Suprapubic skin (tissue), 4 donors: ENCODE results near the gene ANXA3. TPM values are rescaled to one million over a fixed set of nuclear protein-coding genes. Genes with fewer than 3 reads are reported as not detected.

ENCODE experiments used
- DNase-seq, 2 donors: peaks; one replicate each; pipeline ENCODE4 v3.0.0-alpha.2; 2019; ENCODE audit warnings: low spot score in 2 of 2
- H3K27ac ChIP-seq: fragments of 200-600 bp; sonication (generic); one replicate; pipeline ENCODE4 v1.5.1; 2019
- H3K27me3 ChIP-seq: fragments of 200-600 bp; sonication (generic); one replicate; pipeline ENCODE4 v1.5.1; 2019
- H3K36me3 ChIP-seq: fragments of 200-600 bp; sonication (generic); one replicate; pipeline ENCODE4 v1.5.1; 2019
- H3K4me1 ChIP-seq: fragments of 200-600 bp; sonication (generic); one replicate; pipeline ENCODE4 v1.5.1; 2019
- H3K4me3 ChIP-seq: fragments of 200-600 bp; sonication (generic); one replicate; pipeline ENCODE4 v1.5.1; 2019; ENCODE audit warnings: mild to moderate bottlenecking
- H3K9me3 ChIP-seq: fragments of 200-600 bp; sonication (generic); one replicate; pipeline ENCODE4 v1.5.1; 2019
- EP300 ChIP-seq: sonication (generic); formaldehyde crosslinking; IDR thresholded peaks from one replicate; pipeline ENCODE4 v1.6.1; 2017; ENCODE audit warnings: antibody characterized with exemption
- POLR2A ChIP-seq, 2 donors: fragments of 450-650 bp; IDR thresholded peaks; one replicate each; pipeline ENCODE4 v1.6.1; 2017; ENCODE audit warnings: antibody characterized with exemption in 2 of 2, mild to moderate bottlenecking in 2 of 2, moderate library complexity in 2 of 2
- POLR2AphosphoS5 ChIP-seq, 3 donors: sonication (generic); formaldehyde crosslinking; IDR thresholded peaks; one replicate each; pipeline ENCODE4 v1.6.1; 2017; ENCODE audit warnings: antibody characterized with exemption in 3 of 3
- WGBS: methylation state at CpG from one replicate; pipeline ENCODE4 v1.1.5; 2018; 5-methylcytosine and 5-hydroxymethylcytosine counted together
- total RNA-seq, 4 donors: library from RNA; depleted of rRNA; stranded (reverse); fragments of >200 nt; gene quantifications; one replicate each; pipeline ENCODE4 v1.1.0, GENCODE V29; 2016
- TF ChIP-seq, protein P1 (sequence below), 2 donors: fragments of 200-600 bp in 1 of 2; fragments of 450-650 bp in 1 of 2; sonication (generic) in 1 of 2; IDR thresholded peaks; one replicate each; pipeline ENCODE4 v1.5.1; 2016 to 2019; ENCODE audit warnings: antibody characterized with exemption in 2 of 2, mild to moderate bottlenecking in 1 of 2, moderate library complexity in 1 of 2

The ANXA3 gene
- total RNA-seq, 4 donors from 2014 or later, result 13.8 to 36.7 (median 19.8) TPM

DNA sequence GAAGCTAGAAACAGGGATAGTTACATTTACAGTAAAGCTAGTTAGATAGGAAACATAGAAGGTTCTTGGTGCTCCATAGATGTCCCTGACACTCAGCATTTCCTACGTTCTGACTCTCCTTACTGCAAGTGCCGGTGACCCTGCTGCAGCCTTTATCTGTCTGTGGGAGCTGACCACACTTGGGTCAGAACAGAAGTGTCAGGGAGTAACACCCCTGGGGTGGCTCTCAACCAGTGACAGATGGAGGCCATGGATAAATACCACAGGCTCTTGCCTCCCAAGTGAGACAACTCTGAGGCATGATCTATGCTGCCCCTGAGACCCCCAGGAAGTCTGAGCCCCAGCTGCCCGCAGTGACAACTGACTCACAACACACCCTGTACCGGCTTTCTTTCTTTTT, 69.8 kb downstream of the ANXA3 start:
- H3K4me1 ChIP-seq, result peaks cover under 1% of the 10 kb centered on the region
- H3K27ac ChIP-seq, result no peak overlapping the region
- no peaks in the 10 kb centered on the region for H3K27me3 ChIP-seq
- H3K9me3 ChIP-seq, result no peaks in the 10 kb centered on the region
- 95% methylated on average over 4 of the region's 4 CpGs for WGBS
- H3K36me3 ChIP-seq, result no peaks in the 10 kb centered on the region
- TF ChIP-seq POLR2AphosphoS5 (IDR thresholded peaks at IDR 0.05) (no peak), EP300 (no peak), POLR2A (IDR thresholded peaks at IDR 0.05) (no peak)
- TF ChIP-seq, protein P1, sequence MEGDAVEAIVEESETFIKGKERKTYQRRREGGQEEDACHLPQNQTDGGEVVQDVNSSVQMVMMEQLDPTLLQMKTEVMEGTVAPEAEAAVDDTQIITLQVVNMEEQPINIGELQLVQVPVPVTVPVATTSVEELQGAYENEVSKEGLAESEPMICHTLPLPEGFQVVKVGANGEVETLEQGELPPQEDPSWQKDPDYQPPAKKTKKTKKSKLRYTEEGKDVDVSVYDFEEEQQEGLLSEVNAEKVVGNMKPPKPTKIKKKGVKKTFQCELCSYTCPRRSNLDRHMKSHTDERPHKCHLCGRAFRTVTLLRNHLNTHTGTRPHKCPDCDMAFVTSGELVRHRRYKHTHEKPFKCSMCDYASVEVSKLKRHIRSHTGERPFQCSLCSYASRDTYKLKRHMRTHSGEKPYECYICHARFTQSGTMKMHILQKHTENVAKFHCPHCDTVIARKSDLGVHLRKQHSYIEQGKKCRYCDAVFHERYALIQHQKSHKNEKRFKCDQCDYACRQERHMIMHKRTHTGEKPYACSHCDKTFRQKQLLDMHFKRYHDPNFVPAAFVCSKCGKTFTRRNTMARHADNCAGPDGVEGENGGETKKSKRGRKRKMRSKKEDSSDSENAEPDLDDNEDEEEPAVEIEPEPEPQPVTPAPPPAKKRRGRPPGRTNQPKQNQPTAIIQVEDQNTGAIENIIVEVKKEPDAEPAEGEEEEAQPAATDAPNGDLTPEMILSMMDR (IDR thresholded peaks at IDR 0.05), result no peak
- no peak for DNase-seq
- H3K4me3 ChIP-seq, result no peak overlapping the region

DNA sequence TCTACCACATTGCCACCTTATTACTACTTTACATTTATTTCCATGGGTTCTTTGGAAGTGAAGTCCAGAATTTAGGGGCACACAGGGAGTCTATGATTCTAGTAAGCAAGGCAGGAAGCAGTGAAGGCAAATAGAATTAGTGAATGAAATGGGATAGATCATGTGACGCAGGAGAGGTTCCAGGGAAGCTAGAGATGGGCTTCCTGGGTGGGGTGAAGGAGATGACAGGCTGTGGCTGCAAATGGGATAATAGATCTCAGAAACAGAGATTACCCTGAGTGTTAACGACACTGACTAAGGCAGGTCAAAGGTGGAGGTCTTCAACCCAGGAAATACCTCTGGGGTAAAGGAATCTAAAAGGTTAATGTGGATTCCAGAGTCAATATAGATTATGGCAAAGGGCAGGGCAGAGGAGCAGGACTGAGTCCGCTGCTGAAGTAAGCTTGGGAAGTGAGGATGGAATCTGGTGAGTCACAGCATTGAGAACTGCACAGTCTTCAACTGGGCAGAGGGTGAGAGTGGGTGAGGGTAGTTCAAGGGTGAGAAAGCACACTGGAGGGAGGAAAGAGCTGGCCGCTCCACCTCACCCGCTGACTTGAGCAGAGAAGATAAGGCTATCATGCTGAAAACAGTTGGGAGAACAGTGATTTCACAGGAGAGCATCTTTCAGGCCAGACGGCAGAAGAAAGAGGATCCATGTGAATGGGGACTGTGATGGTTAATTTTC, 70.8 kb downstream of the ANXA3 start:
- DNase-seq, result no peak
- TF ChIP-seq POLR2AphosphoS5 (IDR thresholded peaks at IDR 0.05), result no peak
- TF ChIP-seq EP300, result no peak
- no peak for TF ChIP-seq POLR2A (IDR thresholded peaks at IDR 0.05)
- TF ChIP-seq, protein P1 (IDR thresholded peaks at IDR 0.05), result no peak
- WGBS, result 80% methylated on average over 6 of the region's 6 CpGs
- Histone ChIP-seq H3K4me1 (peaks cover 5% of the 10 kb centered on the region), H3K4me3 (no peak overlapping the region), H3K36me3 (no peaks in the 10 kb centered on the region), H3K27me3 (no peaks in the 10 kb centered on the region), H3K27ac (no peak overlapping the region), H3K9me3 (no peaks in the 10 kb centered on the region)

DNA sequence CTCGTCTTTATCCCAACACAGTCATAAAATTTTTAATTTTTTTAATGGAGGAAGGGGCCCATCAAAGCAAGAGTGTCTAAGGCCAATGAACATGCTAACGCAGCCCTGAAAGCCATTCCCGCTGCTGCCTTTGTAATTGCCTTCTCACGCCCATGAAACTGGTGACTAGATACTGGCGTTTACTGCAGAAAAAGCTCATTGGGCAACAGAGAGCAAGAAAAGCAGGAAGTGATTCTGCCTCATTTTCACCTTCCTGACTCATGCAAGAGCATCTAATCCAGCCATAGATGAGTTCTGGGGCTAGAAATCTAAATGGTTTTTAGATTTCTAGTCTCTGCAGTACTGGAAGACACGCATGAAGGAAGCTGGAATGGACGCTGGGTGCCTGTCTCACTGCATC, 72.5 kb downstream of the ANXA3 start:
- DNase-seq, result no peak
- Histone ChIP-seq H3K36me3 (no peaks in the 10 kb centered on the region), H3K27ac (no peak overlapping the region), H3K9me3 (no peaks in the 10 kb centered on the region), H3K4me1 (peaks cover 5% of the 10 kb centered on the region), H3K4me3 (no peak overlapping the region), H3K27me3 (no peaks in the 10 kb centered on the region)
- WGBS, result 93% methylated on average over 7 of the region's 7 CpGs
- TF ChIP-seq POLR2A (IDR thresholded peaks at IDR 0.05) (no peak), POLR2AphosphoS5 (IDR thresholded peaks at IDR 0.05) (no peak)

DNA sequence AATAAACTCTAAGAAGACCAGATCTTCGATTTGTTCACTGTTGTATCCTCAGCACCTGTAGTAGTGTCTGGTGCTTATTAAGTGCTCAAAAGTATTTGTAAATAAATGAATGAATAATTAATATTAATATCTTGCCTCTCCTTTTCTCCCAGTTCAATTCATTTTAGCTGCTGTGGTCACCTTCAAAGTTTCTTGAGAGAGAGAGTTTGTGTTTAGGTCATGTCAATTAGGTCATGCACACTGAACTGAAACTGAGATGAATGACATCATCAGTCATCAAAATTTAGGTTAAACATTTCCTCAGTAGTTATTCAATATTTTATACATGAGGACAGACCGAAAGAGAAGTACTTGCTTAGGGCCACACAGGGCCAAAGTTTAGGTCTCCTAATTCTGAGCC, 73.5 kb downstream of the ANXA3 start:
- no peaks in the 10 kb centered on the region for H3K9me3 ChIP-seq
- DNase-seq, result no peak
- H3K4me1 ChIP-seq, result peaks cover 13% of the 10 kb centered on the region
- H3K36me3 ChIP-seq, result no peaks in the 10 kb centered on the region
- no peak overlapping the region for H3K4me3 ChIP-seq
- 86% methylated on average over 2 of the region's 2 CpGs for WGBS
- no peak overlapping the region for H3K27ac ChIP-seq
- no peak for TF ChIP-seq POLR2A (IDR thresholded peaks at IDR 0.05)
- TF ChIP-seq, protein P1 (IDR thresholded peaks at IDR 0.05), result no peak
- TF ChIP-seq POLR2AphosphoS5 (IDR thresholded peaks at IDR 0.05), result no peak
- TF ChIP-seq EP300, result no peak
- no peaks in the 10 kb centered on the region for H3K27me3 ChIP-seq

DNA sequence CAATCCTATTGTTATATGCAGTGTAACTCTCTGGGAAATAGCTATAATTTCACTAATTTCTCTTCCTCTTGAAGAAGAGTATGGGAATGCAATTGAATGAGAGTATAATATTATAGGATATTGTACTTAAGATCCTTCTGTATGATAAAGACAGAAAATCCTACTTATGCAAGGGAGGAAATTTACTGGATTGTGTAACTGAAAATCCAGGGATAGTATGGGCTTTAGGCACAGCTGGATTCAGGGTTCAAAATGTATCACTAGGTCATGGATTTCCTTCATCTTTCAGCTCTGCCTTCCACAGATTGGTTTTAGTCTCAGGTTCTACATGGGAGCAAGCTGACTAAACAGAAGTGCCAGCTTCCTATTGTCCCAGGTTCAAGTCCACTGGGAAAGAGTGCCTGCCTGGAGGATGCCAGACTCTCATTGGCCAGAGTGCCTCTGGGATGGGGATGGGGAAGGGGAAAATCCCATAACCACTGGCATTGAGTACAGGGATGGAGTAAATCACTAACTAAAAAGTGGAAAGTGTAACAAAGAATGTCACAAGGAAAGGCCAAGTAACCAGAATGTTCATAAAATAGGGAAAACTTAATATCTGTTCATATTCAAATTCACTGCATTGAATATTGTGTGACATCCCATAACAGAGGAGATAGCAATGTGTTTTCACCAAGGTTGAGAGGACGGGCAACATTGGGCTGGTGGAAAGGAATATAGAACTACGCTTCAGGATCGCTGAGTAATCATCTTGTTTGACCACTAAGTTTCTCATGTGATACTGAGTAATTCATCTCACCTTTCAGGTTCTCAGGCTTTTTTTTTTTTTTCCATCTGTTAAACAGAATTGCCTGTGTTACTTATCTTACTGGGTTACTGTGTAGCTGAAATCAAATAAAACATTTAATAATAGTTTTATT, 75.7 kb downstream of the ANXA3 start:
- Histone ChIP-seq H3K4me3 (no peak overlapping the region), H3K27me3 (no peaks in the 10 kb centered on the region), H3K4me1 (peaks cover 18% of the 10 kb centered on the region), H3K9me3 (no peaks in the 10 kb centered on the region), H3K27ac (no peak overlapping the region), H3K36me3 (no peaks in the 10 kb centered on the region)
- DNase-seq, result no peak
- TF ChIP-seq, protein P1 (IDR thresholded peaks at IDR 0.05), result no peak
- TF ChIP-seq POLR2A (IDR thresholded peaks at IDR 0.05) (no peak), POLR2AphosphoS5 (IDR thresholded peaks at IDR 0.05) (no peak), EP300 (no peak)
- 80% methylated on average over 3 of the region's 3 CpGs for WGBS
